A549 (cell line): ENCODE results near the gene DSCAM.

Experiments
- EP300 ChIP-seq, 2 experiments: fragments of >200 bp; sonication (Bioruptor Twin); formaldehyde crosslinking; IDR thresholded peaks; 2 replicates in 1 of 2; 3 replicates in 1 of 2; pipeline ENCODE4 v1.6.1; 2016 to 2017
- ESRRA ChIP-seq: fragments of 150-350 bp; IDR thresholded peaks from 2 replicates; pipeline ENCODE4 v1.6.1; 2014; ENCODE audit warnings: mild to moderate bottlenecking, low read length, borderline replicate concordance
- JUNB ChIP-seq: fragments of >200 bp; sonication (Bioruptor Twin); formaldehyde crosslinking; IDR thresholded peaks from 2 replicates; pipeline ENCODE4 v1.6.1; 2016
- PHF8 ChIP-seq: fragments of 200-600 bp; sonication (generic); IDR thresholded peaks from 2 replicates; pipeline ENCODE4 v1.6.1; 2016; ENCODE audit warnings: low read depth, mild to moderate bottlenecking, antibody characterized with exemption, moderate library complexity, borderline replicate concordance
- RAD21 ChIP-seq, 2 experiments: fragments of >200 bp in 1 of 2; sonication (Bioruptor Twin) in 1 of 2; formaldehyde crosslinking in 1 of 2; IDR thresholded peaks in 1 of 2; conservative IDR thresholded peaks in 1 of 2; 2 replicates in 1 of 2; 3 replicates in 1 of 2; pipeline ENCODE4 v1.6.1; 2012 to 2018; ENCODE audit warnings: inconsistent platforms in 1 of 2
- RARB ChIP-seq: fragments of 250-450 bp; sonication (Bioruptor Pico); IDR thresholded peaks from 2 replicates; pipeline ENCODE4 v1.8.0; 2021; ENCODE audit warnings: mild to moderate bottlenecking, moderate library complexity
- RCOR1 ChIP-seq: fragments of 150-350 bp; IDR thresholded peaks from 2 replicates; pipeline ENCODE4 v1.6.1; 2014; ENCODE audit warnings: antibody characterized with exemption, low read length, low read depth
- REST ChIP-seq: fragments of 200-600 bp; sonication (generic); IDR thresholded peaks from 2 replicates; pipeline ENCODE4 v1.6.1; 2016; ENCODE audit warnings: antibody characterized with exemption, mild to moderate bottlenecking, moderate library complexity
- RFX5 ChIP-seq: fragments of 450-650 bp; IDR thresholded peaks from 2 replicates; pipeline ENCODE4 v1.7.1; 2014; ENCODE audit warnings: antibody characterized with exemption, mild to moderate bottlenecking, moderate library complexity
- ZSCAN20 ChIP-seq: fragments of 250-450 bp; sonication (Bioruptor Pico); IDR thresholded peaks from 2 replicates; pipeline ENCODE4 v1.8.0; 2022; ENCODE audit warnings: mild to moderate bottlenecking, moderate library complexity
- TF ChIP-seq, protein P1 (sequence below): fragments of >200 bp; sonication (Bioruptor Twin); formaldehyde crosslinking; IDR thresholded peaks from 3 replicates; pipeline ENCODE4 v1.5.1; 2016
- TF ChIP-seq, protein P2 (sequence below): fragments of 150-350 bp; IDR thresholded peaks from 2 replicates; pipeline ENCODE4 v1.6.1; 2014; ENCODE audit warnings: low read depth, mild to moderate bottlenecking, low read length
- TF ChIP-seq, protein P3 (sequence below): fragments of >200 bp; sonication (Bioruptor Twin); formaldehyde crosslinking; IDR thresholded peaks from 2 replicates; pipeline ENCODE4 v1.6.1; 2016

DNA sequence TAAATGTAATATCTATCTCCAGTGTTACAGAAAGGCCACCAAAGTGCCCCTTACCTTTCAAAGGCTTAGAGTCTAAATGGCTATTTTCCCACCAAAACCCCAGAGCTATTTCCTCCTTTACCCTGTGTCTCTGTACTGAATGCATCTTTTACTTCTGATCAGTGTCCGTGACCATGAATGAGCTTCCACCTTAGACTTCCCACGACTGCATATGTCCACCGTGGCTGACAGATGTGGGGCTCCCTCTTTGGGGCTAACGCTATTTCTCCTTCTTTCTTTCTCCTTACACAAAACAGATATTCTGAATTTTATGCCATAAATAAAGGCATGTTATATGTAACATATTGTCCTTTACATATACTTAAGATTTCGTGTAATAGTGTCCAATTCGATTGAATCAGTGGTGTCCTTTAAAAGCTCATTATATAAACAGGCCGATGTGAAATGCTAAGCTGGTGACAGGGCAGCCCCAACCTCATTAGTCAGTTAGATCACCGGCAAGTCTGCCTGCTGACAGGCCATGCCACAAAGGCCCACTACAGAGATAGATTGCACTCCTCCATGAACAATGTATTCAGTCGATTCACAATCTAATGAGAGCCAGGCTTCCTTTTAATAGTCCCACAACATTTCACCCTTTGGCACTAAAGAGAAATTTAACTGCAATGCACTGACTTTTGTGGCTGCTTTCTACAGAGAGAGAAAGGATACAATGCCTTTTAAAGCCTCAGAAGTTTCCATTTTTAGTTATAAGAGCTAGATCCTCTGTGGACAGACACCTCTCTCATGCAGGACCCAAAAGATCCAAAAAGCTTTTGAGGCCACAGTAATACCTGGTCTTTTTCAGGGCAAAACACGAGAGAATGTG lies 681.8 kb downstream of the DSCAM start:
- TF ChIP-seq, protein P1, sequence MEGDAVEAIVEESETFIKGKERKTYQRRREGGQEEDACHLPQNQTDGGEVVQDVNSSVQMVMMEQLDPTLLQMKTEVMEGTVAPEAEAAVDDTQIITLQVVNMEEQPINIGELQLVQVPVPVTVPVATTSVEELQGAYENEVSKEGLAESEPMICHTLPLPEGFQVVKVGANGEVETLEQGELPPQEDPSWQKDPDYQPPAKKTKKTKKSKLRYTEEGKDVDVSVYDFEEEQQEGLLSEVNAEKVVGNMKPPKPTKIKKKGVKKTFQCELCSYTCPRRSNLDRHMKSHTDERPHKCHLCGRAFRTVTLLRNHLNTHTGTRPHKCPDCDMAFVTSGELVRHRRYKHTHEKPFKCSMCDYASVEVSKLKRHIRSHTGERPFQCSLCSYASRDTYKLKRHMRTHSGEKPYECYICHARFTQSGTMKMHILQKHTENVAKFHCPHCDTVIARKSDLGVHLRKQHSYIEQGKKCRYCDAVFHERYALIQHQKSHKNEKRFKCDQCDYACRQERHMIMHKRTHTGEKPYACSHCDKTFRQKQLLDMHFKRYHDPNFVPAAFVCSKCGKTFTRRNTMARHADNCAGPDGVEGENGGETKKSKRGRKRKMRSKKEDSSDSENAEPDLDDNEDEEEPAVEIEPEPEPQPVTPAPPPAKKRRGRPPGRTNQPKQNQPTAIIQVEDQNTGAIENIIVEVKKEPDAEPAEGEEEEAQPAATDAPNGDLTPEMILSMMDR, result no peak
- TF ChIP-seq PHF8 (no peak), ZSCAN20 (CRISPR knock-in tag) (no peak), JUNB (no peak), RAD21 (conservative IDR thresholded peaks at IDR 0.05 in 1 of 2, IDR thresholded peaks at IDR 0.05 in 1 of 2) (no peak), ESRRA (no peak), RCOR1 (no peak), RFX5 (no peak), REST (no peak), EP300 (IDR thresholded peaks at IDR 0.05) (no peak), RARB (no peak)
- TF ChIP-seq, protein P2, sequence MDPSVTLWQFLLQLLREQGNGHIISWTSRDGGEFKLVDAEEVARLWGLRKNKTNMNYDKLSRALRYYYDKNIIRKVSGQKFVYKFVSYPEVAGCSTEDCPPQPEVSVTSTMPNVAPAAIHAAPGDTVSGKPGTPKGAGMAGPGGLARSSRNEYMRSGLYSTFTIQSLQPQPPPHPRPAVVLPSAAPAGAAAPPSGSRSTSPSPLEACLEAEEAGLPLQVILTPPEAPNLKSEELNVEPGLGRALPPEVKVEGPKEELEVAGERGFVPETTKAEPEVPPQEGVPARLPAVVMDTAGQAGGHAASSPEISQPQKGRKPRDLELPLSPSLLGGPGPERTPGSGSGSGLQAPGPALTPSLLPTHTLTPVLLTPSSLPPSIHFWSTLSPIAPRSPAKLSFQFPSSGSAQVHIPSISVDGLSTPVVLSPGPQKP, result no peak
- TF ChIP-seq, protein P3, sequence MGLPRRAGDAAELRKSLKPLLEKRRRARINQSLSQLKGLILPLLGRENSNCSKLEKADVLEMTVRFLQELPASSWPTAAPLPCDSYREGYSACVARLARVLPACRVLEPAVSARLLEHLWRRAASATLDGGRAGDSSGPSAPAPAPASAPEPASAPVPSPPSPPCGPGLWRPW, result no peak
